ENCODE data around the gene MOGAT2. TPM values are rescaled to one million over a fixed set of nuclear protein-coding genes. Genes with fewer than 3 reads are reported as not detected.
A peak's percentile ranks its signal among the peaks of the same experiment; 100 is the strongest.

The MOGAT2 gene
- total and polyA plus RNA-seq, 2 experiments from 2014 or later = 0.45 TPM; not detected in 1

DNA sequence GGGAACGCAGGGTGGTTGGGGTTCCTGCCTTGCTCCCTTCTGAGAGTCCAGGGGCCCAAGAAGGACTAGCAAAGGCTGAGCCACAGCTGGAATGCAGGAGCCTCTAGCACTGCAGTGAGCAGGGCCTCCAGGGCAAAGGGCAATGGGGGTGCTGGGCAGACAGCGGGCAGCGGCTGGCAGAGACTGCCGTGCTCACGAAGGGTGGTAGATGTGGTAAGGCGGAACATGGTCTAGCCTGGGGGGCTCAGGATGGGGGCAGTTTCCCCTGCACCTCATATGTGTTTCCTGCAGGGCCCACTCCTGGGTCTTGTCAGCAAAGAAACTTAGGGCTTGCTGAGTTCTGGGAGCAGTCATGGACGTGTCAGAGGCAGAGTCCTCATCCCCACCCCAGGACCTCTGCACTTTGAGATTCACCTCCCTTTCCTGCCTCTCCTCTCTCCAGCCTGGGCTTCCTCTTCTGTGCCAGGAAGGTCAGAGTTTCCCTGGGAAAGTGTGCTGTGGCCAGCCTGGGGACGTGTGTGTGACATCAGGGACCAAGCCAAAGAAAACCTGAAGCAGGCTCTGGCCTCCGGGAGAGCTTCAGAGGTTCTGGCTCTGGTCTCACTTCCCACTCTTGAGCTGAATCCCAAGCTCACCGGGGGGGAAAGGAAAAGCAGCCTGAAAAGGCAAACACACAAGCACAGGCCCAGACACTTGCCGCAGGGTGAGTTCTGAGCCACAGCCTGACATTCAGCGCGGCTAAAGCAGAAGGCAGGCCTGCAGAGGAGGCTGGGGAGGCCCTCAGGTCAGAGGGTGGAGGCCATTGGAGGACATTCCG is 4.4 kb downstream of the MOGAT2 start:
- TF ChIP-seq, protein P1, sequence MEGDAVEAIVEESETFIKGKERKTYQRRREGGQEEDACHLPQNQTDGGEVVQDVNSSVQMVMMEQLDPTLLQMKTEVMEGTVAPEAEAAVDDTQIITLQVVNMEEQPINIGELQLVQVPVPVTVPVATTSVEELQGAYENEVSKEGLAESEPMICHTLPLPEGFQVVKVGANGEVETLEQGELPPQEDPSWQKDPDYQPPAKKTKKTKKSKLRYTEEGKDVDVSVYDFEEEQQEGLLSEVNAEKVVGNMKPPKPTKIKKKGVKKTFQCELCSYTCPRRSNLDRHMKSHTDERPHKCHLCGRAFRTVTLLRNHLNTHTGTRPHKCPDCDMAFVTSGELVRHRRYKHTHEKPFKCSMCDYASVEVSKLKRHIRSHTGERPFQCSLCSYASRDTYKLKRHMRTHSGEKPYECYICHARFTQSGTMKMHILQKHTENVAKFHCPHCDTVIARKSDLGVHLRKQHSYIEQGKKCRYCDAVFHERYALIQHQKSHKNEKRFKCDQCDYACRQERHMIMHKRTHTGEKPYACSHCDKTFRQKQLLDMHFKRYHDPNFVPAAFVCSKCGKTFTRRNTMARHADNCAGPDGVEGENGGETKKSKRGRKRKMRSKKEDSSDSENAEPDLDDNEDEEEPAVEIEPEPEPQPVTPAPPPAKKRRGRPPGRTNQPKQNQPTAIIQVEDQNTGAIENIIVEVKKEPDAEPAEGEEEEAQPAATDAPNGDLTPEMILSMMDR (IDR thresholded peaks at IDR 0.05; ENCODE audit: low read depth, low read length) = no peak
- Histone ChIP-seq H3K4me1 (ENCODE audit: low read depth) (no peaks in the 10 kb centered on the region), H3K36me3 (no peaks in the 10 kb centered on the region), H3K27me3 (no peaks in the 10 kb centered on the region), H3K4me3 (no peak overlapping the region), H3K9me3 (ENCODE audit: low read depth) (no peaks in the 10 kb centered on the region), H3K27ac (no peak overlapping the region)
- DNase-seq (ENCODE audit: low read depth in 1 of 2, low spot score in 1 of 2) = no peak

DNA sequence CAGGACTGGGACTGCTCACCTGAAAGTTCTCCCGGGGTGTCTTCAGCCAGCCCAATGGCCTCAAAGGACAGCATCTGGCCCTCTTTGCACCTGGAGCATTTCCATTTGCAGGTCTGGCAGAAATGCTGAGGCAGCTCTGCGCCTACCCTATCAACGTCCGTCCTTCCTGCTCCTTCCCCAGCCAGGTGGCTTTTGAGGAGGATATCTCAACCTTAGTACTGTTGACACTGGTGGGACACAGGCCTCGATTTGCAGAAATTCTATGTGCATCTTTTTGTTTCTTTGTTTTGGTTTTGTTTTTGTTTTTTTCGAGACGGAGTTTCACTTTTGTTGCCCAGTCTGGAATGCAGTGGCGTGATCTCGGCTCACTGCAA is 5.0 kb downstream of the MOGAT2 start:
- no peaks in the 10 kb centered on the region for H3K4me1 ChIP-seq (ENCODE audit: low read depth)
- no peaks in the 10 kb centered on the region for H3K27me3 ChIP-seq
- no peak overlapping the region for H3K27ac ChIP-seq
- TF ChIP-seq, protein P1 (IDR thresholded peaks at IDR 0.05; ENCODE audit: low read depth, low read length) = no peak
- H3K36me3 ChIP-seq = no peaks in the 10 kb centered on the region
- no peaks in the 10 kb centered on the region for H3K9me3 ChIP-seq (ENCODE audit: low read depth)
- DNase-seq (ENCODE audit: low read depth in 1 of 2, low spot score in 1 of 2) = no peak
- no peak overlapping the region for H3K4me3 ChIP-seq

DNA sequence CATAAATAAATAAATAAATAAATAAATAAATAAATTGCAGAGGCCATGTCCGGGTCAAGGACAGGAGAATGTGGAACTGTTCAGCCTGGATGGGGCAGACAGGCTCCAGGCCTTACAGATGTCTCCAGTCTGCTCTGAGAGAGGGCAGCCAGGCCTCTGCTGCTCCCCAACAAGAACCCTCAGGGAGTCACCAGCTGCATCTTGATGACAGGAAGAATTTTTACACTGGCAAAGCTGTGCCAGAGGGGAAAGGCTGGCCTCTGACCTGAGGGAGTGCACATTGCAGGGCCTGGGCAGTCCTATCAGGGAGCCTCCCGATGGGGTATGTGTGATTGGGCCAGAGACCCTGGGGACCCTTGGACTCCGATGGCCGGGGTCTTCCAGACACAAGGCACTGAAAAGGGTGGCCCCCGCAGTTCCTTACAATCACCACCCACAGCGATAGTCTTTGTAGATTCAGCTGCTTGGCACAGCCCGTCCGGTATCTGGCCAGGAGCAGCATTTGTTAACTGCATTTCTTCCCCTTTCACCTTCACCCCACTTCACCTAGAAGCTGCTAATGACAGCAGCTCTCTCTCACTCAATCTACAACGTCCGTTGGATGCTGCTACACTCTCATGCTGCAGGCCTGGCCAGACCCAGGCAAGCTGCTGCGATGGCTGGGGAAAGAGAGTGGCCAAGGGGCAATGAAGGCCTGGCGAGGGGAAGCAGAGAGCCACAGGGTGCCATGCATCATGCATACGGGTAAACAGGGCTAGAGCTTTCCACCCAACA is 8.1 kb downstream of the MOGAT2 start:
- H3K4me3 ChIP-seq = no peak overlapping the region
- no peaks in the 10 kb centered on the region for H3K9me3 ChIP-seq (ENCODE audit: low read depth)
- no peaks in the 10 kb centered on the region for H3K36me3 ChIP-seq
- TF ChIP-seq, protein P1 (IDR thresholded peaks at IDR 0.05; ENCODE audit: low read depth, low read length) = no peak
- peak in 1 of 2 donors; percentile 38 for DNase-seq (ENCODE audit: low read depth in 1 of 2, low spot score in 1 of 2)
- H3K4me1 ChIP-seq (ENCODE audit: low read depth) = no peaks in the 10 kb centered on the region
- no peaks in the 10 kb centered on the region for H3K27me3 ChIP-seq
- peak overlapping the region; percentile 5 for H3K27ac ChIP-seq

DNA sequence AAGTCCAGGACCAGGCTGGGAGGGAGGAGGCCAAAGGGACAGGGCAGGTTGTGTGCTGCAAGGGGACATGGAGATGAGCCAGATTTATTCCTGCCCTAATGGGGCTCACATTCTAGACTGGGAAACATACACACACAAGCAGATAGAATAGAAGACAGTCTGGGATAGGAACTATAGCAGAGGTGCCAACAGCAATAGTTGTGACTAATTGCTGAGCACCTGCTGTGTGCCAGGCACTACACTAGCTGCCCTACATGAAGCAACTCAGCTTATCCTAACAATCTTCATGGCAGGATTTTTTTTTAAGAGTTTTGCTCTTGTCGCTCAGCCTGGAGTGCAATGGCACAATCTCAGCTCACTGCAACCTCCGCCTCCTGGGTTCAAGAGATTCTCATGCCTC is 11.4 kb downstream of the MOGAT2 start:
- H3K36me3 ChIP-seq = no peaks in the 10 kb centered on the region
- no peaks in the 10 kb centered on the region for H3K4me1 ChIP-seq (ENCODE audit: low read depth)
- no peak overlapping the region for H3K27ac ChIP-seq
- no peak for DNase-seq (ENCODE audit: low read depth in 1 of 2, low spot score in 1 of 2)
- H3K4me3 ChIP-seq = no peak overlapping the region
- no peaks in the 10 kb centered on the region for H3K9me3 ChIP-seq (ENCODE audit: low read depth)
- TF ChIP-seq, protein P1 (IDR thresholded peaks at IDR 0.05; ENCODE audit: low read depth, low read length) = no peak
- H3K27me3 ChIP-seq = no peaks in the 10 kb centered on the region

DNA sequence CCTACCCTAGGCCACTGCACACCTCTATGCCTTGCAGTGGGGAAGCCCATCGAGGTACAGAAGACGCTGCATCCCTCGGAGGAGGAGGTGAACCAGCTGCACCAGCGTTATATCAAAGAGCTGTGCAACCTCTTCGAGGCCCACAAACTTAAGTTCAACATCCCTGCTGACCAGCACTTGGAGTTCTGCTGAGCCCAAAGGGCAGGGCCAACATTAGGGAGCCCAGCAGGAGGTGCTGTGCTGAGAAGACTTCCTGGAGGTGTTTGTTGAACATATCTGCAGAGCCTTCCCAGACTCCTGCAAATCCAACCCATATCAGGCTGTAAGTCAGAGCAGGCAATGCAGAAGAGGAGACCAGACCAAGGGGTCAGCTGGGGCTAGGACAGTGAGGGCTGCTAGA is 13.5 kb downstream of the MOGAT2 start:
- TF ChIP-seq, protein P1 (IDR thresholded peaks at IDR 0.05; ENCODE audit: low read depth, low read length) = no peak
- Histone ChIP-seq H3K36me3 (no peaks in the 10 kb centered on the region), H3K9me3 (ENCODE audit: low read depth) (no peaks in the 10 kb centered on the region), H3K4me3 (no peak overlapping the region), H3K27me3 (no peaks in the 10 kb centered on the region), H3K27ac (no peak overlapping the region), H3K4me1 (ENCODE audit: low read depth) (peaks cover 4% of the 10 kb centered on the region)
- DNase-seq (ENCODE audit: low read depth in 1 of 2, low spot score in 1 of 2) = no peak

Data from cardiac muscle cell (in vitro differentiated cells and primary cell).